GM18870 (cell line): ENCODE results near the gene KCND3.

Experiments used
- ATAC-seq: cut with Tn5 transposase; IDR thresholded peaks from one replicate; pipeline ENCODE4 v1.9.1; 2021; ENCODE audit warnings: moderate library complexity; ENCODE audit not compliant: unreplicated experiment

Gene KCND3

GRCh38 chr1:111884772-111885443 is 104.6 kb downstream of the KCND3 start:
- ATAC-seq: no peak

GRCh38 chr1:111882986-111883560 is 106.4 kb downstream of the KCND3 start:
- no peak for ATAC-seq

- ATAC-seq: no peak
Observed at GRCh38 chr1:111882559-111882958, 106.9 kb downstream of the KCND3 start.

- ATAC-seq: no peak
Observed at GRCh38 chr1:111880881-111881837, 108.3 kb downstream of the KCND3 start.

- no peak for ATAC-seq
Observed at GRCh38 chr1:111879081-111879480, 110.4 kb downstream of the KCND3 start.

- no peak for ATAC-seq
Observed at GRCh38 chr1:111878649-111879048, 110.8 kb downstream of the KCND3 start.

GRCh38 chr1:111878091-111878490 is 111.4 kb downstream of the KCND3 start:
- no peak for ATAC-seq

GRCh38 chr1:111876631-111877030 is 112.8 kb downstream of the KCND3 start:
- no peak for ATAC-seq

- ATAC-seq: no peak
Observed at GRCh38 chr1:111875640-111876039, 113.8 kb downstream of the KCND3 start.

- no peak for ATAC-seq
Observed at GRCh38 chr1:111873460-111874030, 115.9 kb downstream of the KCND3 start.

- ATAC-seq: no peak
Observed at GRCh38 chr1:111870181-111870580, 119.3 kb downstream of the KCND3 start.

GRCh38 chr1:111867868-111868440 is 121.5 kb downstream of the KCND3 start:
- ATAC-seq: no peak

- no peak for ATAC-seq
Observed at GRCh38 chr1:111864862-111865261, 124.6 kb downstream of the KCND3 start.

- ATAC-seq: no peak
Observed at GRCh38 chr1:111863401-111863800, 126.1 kb downstream of the KCND3 start.

GRCh38 chr1:111862599-111862998 is 126.9 kb downstream of the KCND3 start:
- ATAC-seq: no peak

GRCh38 chr1:111861523-111861922 is 127.9 kb downstream of the KCND3 start:
- no peak for ATAC-seq

GRCh38 chr1:111857194-111857651 is 132.2 kb downstream of the KCND3 start:
- ATAC-seq: no peak

GRCh38 chr1:111856411-111857185 is 132.9 kb downstream of the KCND3 start:
- ATAC-seq: no peak

- ATAC-seq: no peak
Observed at GRCh38 chr1:111855260-111855659, 134.2 kb downstream of the KCND3 start.

GRCh38 chr1:111852261-111852721 is 137.2 kb downstream of the KCND3 start:
- no peak for ATAC-seq
